DND-41 (cell line): Measurements from ENCODE around the gene CDO1.

Experiments used
- ATAC-seq: fragments of 200-7000 bp; cut with Tn5 transposase; 3 replicates; pipeline ENCODE4 v1.9.1; 2021; ENCODE audit warnings: low read depth; ENCODE audit not compliant: insufficient read depth
- DNase-seq: peaks from one replicate; pipeline ENCODE4 v3.0.0-alpha.2; 2020
- H2AFZ ChIP-seq: 2 replicates; pipeline ENCODE4 v1.6.0; 2012; ENCODE audit warnings: low read depth, low read length
- H3K27ac ChIP-seq: 2 replicates; pipeline ENCODE4 v1.5.1; 2012; ENCODE audit warnings: low read length, inconsistent platforms
- H3K27me3 ChIP-seq: fragments of 200-600 bp; sonication (generic); 2 replicates; pipeline ENCODE4 v1.6.0; 2012; ENCODE audit warnings: low read length, mild to moderate bottlenecking, inconsistent platforms; ENCODE audit not compliant: insufficient read depth, poor library complexity
- H3K36me3 ChIP-seq: 2 replicates; pipeline ENCODE4 v1.5.1; 2012; ENCODE audit warnings: low read length, inconsistent platforms; ENCODE audit not compliant: insufficient read depth
- H3K4me1 ChIP-seq: 2 replicates; pipeline ENCODE4 v1.5.1; 2012; ENCODE audit warnings: mild to moderate bottlenecking, low read length; ENCODE audit not compliant: insufficient read depth
- H3K4me2 ChIP-seq: 2 replicates; pipeline ENCODE4 v1.6.0; 2012; ENCODE audit warnings: mild to moderate bottlenecking, moderate library complexity, low read length, inconsistent platforms; ENCODE audit not compliant: insufficient read depth
- H3K4me3 ChIP-seq, 2 experiments: fragments of 200-600 bp in 1 of 2; shearing (Covaris generic) in 1 of 2; 2 replicates each; pipeline ENCODE4 v1.5.1; 2012 to 2016; ENCODE audit warnings: inconsistent platforms in 2 of 2, low read length in 2 of 2, mild to moderate bottlenecking in 2 of 2, low read depth in 1 of 2, moderate library complexity in 1 of 2
- H3K79me2 ChIP-seq: 2 replicates; pipeline ENCODE4 v1.6.0; 2012; ENCODE audit warnings: low read length, inconsistent platforms; ENCODE audit not compliant: insufficient read depth
- H3K9ac ChIP-seq: 2 replicates; pipeline ENCODE4 v1.6.0; 2012; ENCODE audit warnings: low read depth, mild to moderate bottlenecking, inconsistent platforms, low read length, moderate library complexity
- H3K9me3 ChIP-seq: 2 replicates; pipeline ENCODE4 v1.5.1; 2012; ENCODE audit warnings: low read length, moderate library complexity, mild to moderate bottlenecking, inconsistent platforms; ENCODE audit not compliant: insufficient read depth, severe bottlenecking
- H4K20me1 ChIP-seq: 2 replicates; pipeline ENCODE4 v1.6.0; 2012; ENCODE audit warnings: low read length; ENCODE audit not compliant: insufficient read depth
- EZH2 ChIP-seq: IDR thresholded peaks from 3 replicates; pipeline ENCODE4 v1.6.1; 2012; ENCODE audit warnings: borderline replicate concordance, low read depth, mild to moderate bottlenecking, moderate library complexity, low read length, inconsistent platforms; ENCODE audit not compliant: severe bottlenecking
- TF ChIP-seq, protein P1 (sequence below): IDR thresholded peaks from 2 replicates; pipeline ENCODE4 v1.5.1; 2012; ENCODE audit warnings: borderline replicate concordance, low read length, moderate library complexity, mild to moderate bottlenecking; ENCODE audit not compliant: poor library complexity, severe bottlenecking; ENCODE audit errors: extremely low read depth

Gene CDO1

DNA sequence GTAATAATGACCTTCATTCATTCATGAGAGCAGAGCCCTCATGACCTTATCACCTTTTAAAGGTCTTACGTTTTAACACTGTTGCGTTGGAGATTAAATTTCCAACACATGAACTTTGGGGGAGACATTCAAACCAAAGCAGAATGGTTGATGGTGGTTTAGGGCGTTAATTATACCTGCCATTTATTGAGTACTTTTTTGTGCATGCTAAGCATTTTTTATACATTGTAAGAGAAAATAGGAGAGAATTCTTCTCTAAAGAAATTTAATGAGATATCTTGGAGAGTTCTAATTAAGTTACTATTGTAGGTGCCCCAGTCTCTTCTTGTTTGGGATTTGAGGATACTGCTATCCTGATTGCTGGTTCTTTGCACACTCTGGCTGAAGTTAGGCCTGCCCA lies 37.7 kb upstream of the CDO1 start:
- Histone ChIP-seq H4K20me1 (peaks cover 14% of the 10 kb centered on the region), H2AFZ (no peak overlapping the region), H3K27ac (no peak overlapping the region), H3K79me2 (peaks cover 73% of the 10 kb centered on the region), H3K4me2 (no peak overlapping the region), H3K4me3 (no peak overlapping the region), H3K9ac (no peak overlapping the region), H3K27me3 (no peaks in the 10 kb centered on the region), H3K4me1 (no peaks in the 10 kb centered on the region), H3K36me3 (no peaks in the 10 kb centered on the region), H3K9me3 (no peaks in the 10 kb centered on the region)
- TF ChIP-seq EZH2 = no peak
- TF ChIP-seq, protein P1, sequence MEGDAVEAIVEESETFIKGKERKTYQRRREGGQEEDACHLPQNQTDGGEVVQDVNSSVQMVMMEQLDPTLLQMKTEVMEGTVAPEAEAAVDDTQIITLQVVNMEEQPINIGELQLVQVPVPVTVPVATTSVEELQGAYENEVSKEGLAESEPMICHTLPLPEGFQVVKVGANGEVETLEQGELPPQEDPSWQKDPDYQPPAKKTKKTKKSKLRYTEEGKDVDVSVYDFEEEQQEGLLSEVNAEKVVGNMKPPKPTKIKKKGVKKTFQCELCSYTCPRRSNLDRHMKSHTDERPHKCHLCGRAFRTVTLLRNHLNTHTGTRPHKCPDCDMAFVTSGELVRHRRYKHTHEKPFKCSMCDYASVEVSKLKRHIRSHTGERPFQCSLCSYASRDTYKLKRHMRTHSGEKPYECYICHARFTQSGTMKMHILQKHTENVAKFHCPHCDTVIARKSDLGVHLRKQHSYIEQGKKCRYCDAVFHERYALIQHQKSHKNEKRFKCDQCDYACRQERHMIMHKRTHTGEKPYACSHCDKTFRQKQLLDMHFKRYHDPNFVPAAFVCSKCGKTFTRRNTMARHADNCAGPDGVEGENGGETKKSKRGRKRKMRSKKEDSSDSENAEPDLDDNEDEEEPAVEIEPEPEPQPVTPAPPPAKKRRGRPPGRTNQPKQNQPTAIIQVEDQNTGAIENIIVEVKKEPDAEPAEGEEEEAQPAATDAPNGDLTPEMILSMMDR = no peak
- DNase-seq (no peak), ATAC-seq (no peak)

DNA sequence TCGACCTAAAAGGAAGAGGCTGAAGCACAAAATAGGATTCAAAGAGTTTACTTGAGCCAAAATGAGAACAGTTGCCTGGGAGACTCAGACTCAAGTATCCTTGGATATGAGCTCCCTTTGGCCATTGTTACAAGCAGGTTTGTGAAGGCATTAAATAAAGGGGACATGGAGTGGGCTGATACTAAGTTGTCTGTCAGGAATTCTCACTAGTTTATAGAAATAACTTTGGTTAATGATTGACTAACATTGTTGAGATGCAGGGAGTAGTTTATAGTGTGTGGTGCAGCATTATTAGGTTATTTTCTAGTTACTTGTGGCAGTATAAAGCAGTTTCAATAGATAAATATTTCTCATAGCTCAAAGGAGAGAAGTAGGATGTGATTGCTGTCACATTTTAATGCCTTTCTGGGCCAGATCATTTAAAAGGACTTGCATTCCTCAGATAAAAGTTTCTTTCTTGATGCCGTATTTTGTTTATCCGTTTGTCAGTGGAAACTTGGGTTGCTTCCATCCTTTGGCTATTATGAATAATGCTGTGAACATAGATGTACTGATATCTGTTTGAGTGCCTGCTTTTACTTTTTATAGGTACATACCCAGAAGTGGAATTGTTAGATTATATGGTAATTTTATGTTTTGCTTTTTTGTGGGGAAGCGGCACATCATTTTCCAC lies 34.4 kb upstream of the CDO1 start:
- no peak overlapping the region for H3K9ac ChIP-seq
- peaks cover 81% of the 10 kb centered on the region for H3K79me2 ChIP-seq
- TF ChIP-seq EZH2 = no peak
- TF ChIP-seq, protein P1 = no peak
- H3K4me3 ChIP-seq = no peak overlapping the region
- H4K20me1 ChIP-seq = peaks cover 23% of the 10 kb centered on the region
- no peaks in the 10 kb centered on the region for H3K9me3 ChIP-seq
- no peak overlapping the region for H3K4me2 ChIP-seq
- no peaks in the 10 kb centered on the region for H3K36me3 ChIP-seq
- H3K27ac ChIP-seq = no peak overlapping the region
- no peak overlapping the region for H2AFZ ChIP-seq
- no peaks in the 10 kb centered on the region for H3K4me1 ChIP-seq
- ATAC-seq (no peak), DNase-seq (no peak)
- H3K27me3 ChIP-seq = no peaks in the 10 kb centered on the region

DNA sequence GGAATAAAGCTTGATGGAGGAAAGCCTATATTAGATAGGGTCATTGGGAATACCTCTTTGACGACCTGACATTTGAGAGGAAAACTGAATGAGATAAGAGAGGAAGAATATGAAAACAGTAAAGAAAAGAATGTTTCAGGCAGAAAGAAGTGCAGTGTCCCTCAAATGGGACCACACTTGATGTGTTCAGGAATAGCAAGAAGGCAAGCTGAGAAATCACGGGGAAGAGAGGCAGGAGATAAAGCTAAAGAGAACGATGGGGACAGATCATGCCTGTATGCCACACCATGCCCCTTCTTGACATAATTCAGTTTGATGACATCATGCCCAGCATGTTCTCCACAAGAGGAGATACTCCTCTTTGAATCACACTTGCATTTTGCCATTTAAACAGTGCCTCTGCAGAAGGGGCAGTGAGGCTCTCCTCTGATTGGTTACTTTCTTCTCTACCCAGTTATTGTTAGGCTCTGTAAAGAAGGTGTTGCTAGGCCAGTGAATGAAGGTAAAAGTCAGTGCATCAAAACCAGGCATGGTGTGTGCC lies 32.9 kb upstream of the CDO1 start:
- ATAC-seq (no peak), DNase-seq (no peak)
- no peak overlapping the region for H3K9ac ChIP-seq
- H3K4me3 ChIP-seq = no peak overlapping the region
- H3K36me3 ChIP-seq = no peaks in the 10 kb centered on the region
- H3K9me3 ChIP-seq = no peaks in the 10 kb centered on the region
- H3K27me3 ChIP-seq = no peaks in the 10 kb centered on the region
- H3K4me1 ChIP-seq = peaks cover 10% of the 10 kb centered on the region; the same call in 1 of the 2 replicates
- peaks cover 23% of the 10 kb centered on the region for H4K20me1 ChIP-seq
- no peak overlapping the region for H2AFZ ChIP-seq
- no peak overlapping the region for H3K27ac ChIP-seq
- peaks cover 87% of the 10 kb centered on the region for H3K79me2 ChIP-seq
- TF ChIP-seq, protein P1 = no peak
- TF ChIP-seq EZH2 = no peak
- no peak overlapping the region for H3K4me2 ChIP-seq

DNA sequence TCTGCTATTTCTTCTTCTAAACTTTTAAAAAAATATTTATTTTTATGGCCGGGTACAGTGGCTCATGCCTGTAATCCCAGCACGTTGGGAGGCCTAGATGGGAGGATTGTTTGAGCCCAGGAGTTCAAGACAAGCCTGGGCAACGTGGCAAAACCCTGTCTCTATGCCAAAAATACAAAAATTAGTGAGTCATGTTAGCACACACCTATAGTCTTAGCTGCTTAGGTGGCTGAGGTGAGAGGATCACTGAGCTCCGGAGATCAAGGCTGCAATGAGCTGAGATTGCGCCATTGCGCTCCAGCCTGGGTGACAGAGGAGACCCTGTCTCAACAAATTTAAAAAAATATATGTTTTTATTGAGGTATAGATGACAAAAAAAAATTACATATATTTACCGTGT lies 30.8 kb upstream of the CDO1 start:
- no peak for ATAC-seq
- Histone ChIP-seq H3K9me3 (no peaks in the 10 kb centered on the region), H2AFZ (no peak overlapping the region), H3K79me2 (peaks cover 93% of the 10 kb centered on the region), H4K20me1 (peaks cover 28% of the 10 kb centered on the region), H3K27ac (no peak overlapping the region), H3K4me3 (no peak overlapping the region), H3K4me1 (peaks cover 27% of the 10 kb centered on the region), H3K27me3 (no peaks in the 10 kb centered on the region), H3K9ac (no peak overlapping the region), H3K4me2 (no peak overlapping the region), H3K36me3 (no peaks in the 10 kb centered on the region; the same call in 1 of the 2 replicates)
- no peak for TF ChIP-seq EZH2
- no peak for DNase-seq
